Activated CD4-positive, alpha-beta T cell treated with anti-CD3 and anti-CD28 coated beads, Interleukin-2, amount 50 U/mL, for 24 hours (primary cell): ENCODE data around the gene USP17L17.
"Not testable (repeated sequence)": the region's sequence is repeated elsewhere in the genome, so short reads cannot be mapped to it uniquely, and the experiment has no call there.

Experiments
- DNase-seq, 2 donors: peaks; one replicate each; pipeline ENCODE4 v3.0.0-alpha.2; 2020; ENCODE audit warnings: low read depth in 1 of 2, low spot score in 1 of 2

USP17L17 gene

GRCh38 chr4:9243579-9243978 is at the start of gene USP17L17:
Gene USP17L17, plus strand, starts transcription at chr4:9243879. Its CDS starts 0 bp downstream, at chr4:9243879.
- DNase-seq: not testable (repeated sequence)

- DNase-seq: not testable (repeated sequence)
These were observed 33.3 kb upstream of the USP17L17 start, which contains the start of gene USP17L10 for GRCh38 chr4:9210357-9210756. Gene USP17L10, plus strand, starts transcription at chr4:9210657. Its CDS starts 0 bp downstream, at chr4:9210657.

GRCh38 chr4:9214701-9215100 is 29.0 kb upstream of the USP17L17 start:
- not testable (repeated sequence) for DNase-seq

- DNase-seq: not testable (repeated sequence)
These were observed 28.6 kb upstream of the USP17L17 start, which contains the start of gene USP17L11 for GRCh38 chr4:9215105-9215504. Gene USP17L11, plus strand, starts transcription at chr4:9215405. Its CDS starts 0 bp downstream, at chr4:9215405.

- DNase-seq: not testable (repeated sequence)
These were observed 23.8 kb upstream of the USP17L17 start, which contains the start of gene USP17L12 for GRCh38 chr4:9219852-9220251. Gene USP17L12, plus strand, starts transcription at chr4:9220152. Its CDS starts 0 bp downstream, at chr4:9220152.

GRCh38 chr4:9224596-9224995 is 19.1 kb upstream of the USP17L17 start, which contains the start of gene USP17L13:
Gene USP17L13, plus strand, starts transcription at chr4:9224896. Its CDS starts 0 bp downstream, at chr4:9224896.
- DNase-seq: not testable (repeated sequence)

GRCh38 chr4:9230249-9230648 is 13.4 kb upstream of the USP17L17 start:
- DNase-seq: not testable (repeated sequence)

GRCh38 chr4:9234085-9234484 is 9.6 kb upstream of the USP17L17 start, which contains the start of gene USP17L15:
Gene USP17L15, plus strand, starts transcription at chr4:9234385. Its CDS starts 0 bp downstream, at chr4:9234385.
- DNase-seq: not testable (repeated sequence)

- DNase-seq: not testable (repeated sequence)
These were observed 5.2 kb upstream of the USP17L17 start for GRCh38 chr4:9238461-9238860.

- DNase-seq: not testable (repeated sequence)
These were observed 4.4 kb downstream of the USP17L17 start, which contains the start of gene USP17L18 for GRCh38 chr4:9247953-9248680. Gene USP17L18, plus strand, starts transcription at chr4:9248630. Its CDS starts 0 bp downstream, at chr4:9248630.

GRCh38 chr4:9253078-9253477 is 9.4 kb downstream of the USP17L17 start, which contains the start of gene USP17L19:
Gene USP17L19, plus strand, starts transcription at chr4:9253378. Its CDS starts 0 bp downstream, at chr4:9253378.
- DNase-seq: not testable (repeated sequence)

GRCh38 chr4:9257824-9258223 is 14.1 kb downstream of the USP17L17 start, which contains the start of gene USP17L20:
Gene USP17L20, plus strand, starts transcription at chr4:9258124. Its CDS starts 0 bp downstream, at chr4:9258124.
- DNase-seq: not testable (repeated sequence)

- not testable (repeated sequence) for DNase-seq
These were observed 18.9 kb downstream of the USP17L17 start, which contains the start of gene USP17L21 for GRCh38 chr4:9262572-9262971. Gene USP17L21, plus strand, starts transcription at chr4:9262872. Its CDS starts 0 bp downstream, at chr4:9262872.

GRCh38 chr4:9267319-9267718 is 23.6 kb downstream of the USP17L17 start, which contains the start of gene USP17L22:
Gene USP17L22, plus strand, starts transcription at chr4:9267619. Its CDS starts 0 bp downstream, at chr4:9267619.
- not testable (repeated sequence) for DNase-seq

- peak in 1 of 2 donors; percentile 16 for DNase-seq
These were observed 28.0 kb downstream of the USP17L17 start for GRCh38 chr4:9271719-9272118.
